PFSK-1 (cell line): Measurements from ENCODE around the gene TBC1D22A.

ENCODE experiments used
- POLR2AphosphoS5 ChIP-seq: IDR thresholded peaks from 2 replicates; pipeline ENCODE4 v1.6.1; 2012; ENCODE audit warnings: low read depth, mild to moderate bottlenecking, control low read depth, low read length, moderate library complexity
- REST ChIP-seq, 2 experiments: IDR thresholded peaks; 2 replicates each; pipeline versions ENCODE4 v1.6.1 to v1.8.0; 2011 to 2012; ENCODE audit warnings: low read depth in 2 of 2, low read length in 2 of 2, control low read depth in 1 of 2, inconsistent platforms in 1 of 2, mild to moderate bottlenecking in 1 of 2, moderate library complexity in 1 of 2; ENCODE audit not compliant: insufficient read depth in 1 of 2
- SIN3A ChIP-seq: IDR thresholded peaks from 2 replicates; pipeline ENCODE4 v1.6.1; 2012; ENCODE audit warnings: mild to moderate bottlenecking, low read length, moderate library complexity, borderline replicate concordance; ENCODE audit not compliant: insufficient read depth

- TF ChIP-seq REST (IDR thresholded peaks at IDR 0.05; ENCODE audit: insufficient read depth in 1 of 2, low read depth in 2 of 2, low read length in 2 of 2) (no peak), POLR2AphosphoS5 (no peak), SIN3A (no peak)
Observed at GRCh38 chr22:46833228-46833627, 70.8 kb downstream of the TBC1D22A start.
